Effector CD4-positive, alpha-beta T cell (primary cell): Measurements from ENCODE around the gene FGF7.
"Not testable (repeated sequence)": the region's sequence is repeated elsewhere in the genome, so short reads cannot be mapped to it uniquely, and the experiment has no call there.

Experiments used
- DNase-seq: peaks from one replicate; pipeline ENCODE4 v3.0.0-alpha.2; 2020

The FGF7 gene

DNA sequence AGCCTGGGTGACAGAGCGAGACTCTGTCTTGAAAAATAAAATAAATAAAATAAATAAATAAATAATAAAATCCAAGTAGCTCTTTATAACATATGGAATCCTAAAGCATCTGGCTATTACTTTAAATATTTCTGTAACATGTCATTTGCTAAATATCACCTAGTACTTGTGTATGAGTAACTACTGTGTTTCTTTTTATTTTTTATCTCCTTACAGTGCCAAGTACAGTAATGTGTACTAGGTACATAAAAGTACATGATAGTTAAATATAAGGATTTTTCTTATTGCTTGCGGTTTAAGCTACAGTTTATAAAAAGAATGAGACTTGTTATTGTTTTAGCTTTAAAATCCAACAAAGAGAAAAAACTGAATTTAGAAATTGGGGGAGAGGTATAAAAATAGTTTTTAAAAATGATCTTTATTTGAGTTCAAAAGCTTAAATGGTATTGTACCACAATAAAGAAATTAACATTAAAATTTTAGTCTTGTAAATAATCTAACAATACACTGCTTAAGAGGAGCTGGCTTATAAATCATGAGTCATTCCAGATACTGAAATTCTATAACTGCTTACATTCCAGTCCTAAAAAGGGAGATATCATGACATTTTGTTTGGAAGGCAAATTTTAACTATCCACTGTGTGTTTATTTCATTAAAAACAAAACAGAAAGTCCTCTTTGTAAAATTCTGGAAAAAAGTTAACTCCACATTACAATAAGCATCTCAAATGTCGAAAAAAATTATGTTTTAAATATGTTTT, 73.1 kb downstream of the FGF7 start:
- DNase-seq, result no peak

DNA sequence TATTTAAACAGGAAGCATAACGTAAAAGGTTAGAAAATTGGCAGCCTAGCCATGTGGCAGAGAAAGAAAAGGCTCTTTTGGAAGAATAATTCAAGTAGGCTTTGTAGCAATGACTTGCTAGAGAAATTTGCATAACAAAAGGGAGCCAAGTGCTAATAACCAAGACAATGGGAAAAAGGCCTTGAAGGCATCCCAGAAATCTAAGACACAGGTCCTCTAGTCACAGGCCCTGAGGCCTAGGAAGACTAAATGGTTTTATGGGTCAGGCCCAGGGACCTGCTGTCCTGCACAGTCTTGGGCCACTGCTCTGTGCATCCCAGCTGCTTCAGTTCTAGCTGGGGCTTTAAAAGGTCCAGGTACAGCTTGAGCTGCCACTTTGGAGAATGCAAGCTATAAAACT, 78.5 kb downstream of the FGF7 start:
- DNase-seq, result no peak

DNA sequence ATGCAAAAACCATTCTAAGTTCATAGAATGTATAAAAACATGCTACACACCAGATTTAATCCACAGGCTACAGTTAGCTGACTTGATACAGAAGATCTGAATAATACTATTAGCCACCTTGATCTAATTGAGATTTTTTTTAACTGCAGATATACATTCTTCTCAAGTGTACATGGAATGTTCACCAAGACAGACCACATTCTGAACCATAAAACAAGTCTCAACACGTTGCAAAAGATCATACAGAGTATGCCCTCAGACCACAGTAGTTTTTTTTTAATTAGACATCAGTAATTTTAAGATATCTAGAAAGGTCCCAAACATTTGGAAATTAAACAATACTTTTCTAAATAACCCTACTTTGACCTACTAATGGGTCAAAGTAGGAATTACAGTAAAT, 83.3 kb downstream of the FGF7 start:
- DNase-seq, result no peak

DNA sequence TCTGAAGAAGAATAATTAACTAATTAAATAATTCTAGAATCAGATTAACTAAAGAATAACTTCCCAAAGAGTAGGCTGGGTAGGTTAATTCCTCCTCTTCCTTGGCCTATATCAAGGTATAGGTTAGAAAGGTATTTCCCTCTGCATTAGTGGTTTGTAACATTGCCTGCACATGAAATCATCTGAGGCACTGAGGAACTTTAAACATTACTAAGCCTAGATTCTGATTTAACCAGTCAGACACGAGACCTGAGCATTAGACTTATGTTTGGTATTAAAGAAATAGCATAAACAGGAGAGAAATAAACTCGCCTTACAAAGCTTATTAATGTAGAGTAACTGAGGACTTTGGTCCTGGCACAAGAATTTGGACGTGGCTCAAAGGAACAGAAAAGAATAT, 84.2 kb downstream of the FGF7 start:
- no peak for DNase-seq

DNA sequence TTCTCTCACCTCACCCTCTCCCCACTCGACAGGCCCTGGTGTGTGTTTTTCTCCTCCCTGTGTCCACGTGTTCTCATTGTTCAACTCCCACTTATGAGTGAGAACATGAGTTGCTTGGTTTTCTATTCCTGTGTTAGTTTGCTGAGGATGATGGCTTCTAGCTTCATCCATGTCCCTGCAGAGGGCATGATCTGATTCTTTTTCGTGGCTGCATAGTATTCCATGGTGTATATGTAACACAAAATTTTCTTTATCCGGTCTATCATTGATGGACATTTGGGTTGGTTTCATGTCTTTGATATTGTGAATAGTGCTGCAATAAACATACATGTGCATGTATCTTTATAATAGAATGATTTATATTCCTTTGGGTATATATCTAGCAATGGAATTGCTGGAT, 89.7 kb downstream of the FGF7 start:
- not testable (repeated sequence) for DNase-seq

DNA sequence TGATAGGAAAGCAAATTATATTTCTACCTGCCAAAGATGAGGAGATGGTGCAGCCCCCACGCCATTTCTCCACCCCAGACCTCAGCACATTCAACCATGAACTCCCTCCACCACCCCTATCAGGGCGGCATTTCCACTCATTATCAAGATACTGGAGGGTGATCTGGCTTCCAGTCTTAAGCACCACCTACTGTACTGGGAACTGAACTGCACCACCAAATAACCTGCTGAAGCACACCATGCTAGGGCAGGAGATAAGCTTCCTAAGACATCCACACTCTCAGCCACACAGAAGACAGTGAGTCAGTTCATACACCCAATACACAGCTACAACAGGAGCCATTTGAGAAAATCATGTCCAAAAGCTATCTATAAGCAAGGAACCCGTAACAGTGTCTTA, 98.8 kb downstream of the FGF7 start:
- no peak for DNase-seq

DNA sequence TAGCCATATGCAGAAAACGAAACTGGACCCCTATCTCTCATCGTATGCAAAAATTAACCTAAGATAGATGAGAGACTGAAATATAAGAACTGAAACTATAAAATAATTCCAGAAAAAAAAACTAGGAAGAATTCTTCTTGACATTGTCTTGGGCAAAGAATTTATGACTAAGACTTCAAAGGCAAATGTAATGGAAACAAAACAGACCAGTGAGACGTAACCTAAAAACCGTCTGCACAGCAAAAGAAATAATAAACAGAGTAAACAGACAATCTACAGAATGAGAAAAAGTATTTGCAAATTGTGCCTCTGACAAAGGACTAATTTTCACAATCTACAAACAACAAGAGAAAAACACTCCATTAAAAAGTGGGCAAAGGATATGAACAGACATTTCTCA, 105.2 kb downstream of the FGF7 start:
- DNase-seq, result no peak

DNA sequence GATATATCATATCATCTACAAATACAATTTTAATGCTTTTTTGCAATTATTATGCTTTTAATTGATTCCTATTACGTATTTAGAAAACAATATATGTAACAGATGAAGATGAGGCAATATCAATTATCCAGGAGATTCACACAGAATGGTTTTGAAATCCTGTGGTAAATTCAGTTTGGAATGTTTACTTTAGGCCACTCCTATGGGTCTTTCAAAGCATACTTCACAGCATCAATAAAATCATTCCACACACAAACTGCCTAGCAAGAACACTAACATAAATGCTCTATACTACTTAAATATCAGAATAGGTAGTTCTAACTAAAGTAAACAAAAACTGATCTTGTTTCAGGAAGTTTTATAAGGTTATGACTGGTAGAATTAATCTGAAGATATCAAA, 107.0 kb downstream of the FGF7 start:
- no peak for DNase-seq
